ENCODE results near the gene PCNP.
"Not testable (repeated sequence)": the region's sequence is repeated elsewhere in the genome, so short reads cannot be mapped to it uniquely, and the experiment has no call there.

PCNP gene, protein sequence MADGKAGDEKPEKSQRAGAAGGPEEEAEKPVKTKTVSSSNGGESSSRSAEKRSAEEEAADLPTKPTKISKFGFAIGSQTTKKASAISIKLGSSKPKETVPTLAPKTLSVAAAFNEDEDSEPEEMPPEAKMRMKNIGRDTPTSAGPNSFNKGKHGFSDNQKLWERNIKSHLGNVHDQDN
- 105 to 191 (median 189) reads per million in 3 experiments for total RNA-seq

DNA sequence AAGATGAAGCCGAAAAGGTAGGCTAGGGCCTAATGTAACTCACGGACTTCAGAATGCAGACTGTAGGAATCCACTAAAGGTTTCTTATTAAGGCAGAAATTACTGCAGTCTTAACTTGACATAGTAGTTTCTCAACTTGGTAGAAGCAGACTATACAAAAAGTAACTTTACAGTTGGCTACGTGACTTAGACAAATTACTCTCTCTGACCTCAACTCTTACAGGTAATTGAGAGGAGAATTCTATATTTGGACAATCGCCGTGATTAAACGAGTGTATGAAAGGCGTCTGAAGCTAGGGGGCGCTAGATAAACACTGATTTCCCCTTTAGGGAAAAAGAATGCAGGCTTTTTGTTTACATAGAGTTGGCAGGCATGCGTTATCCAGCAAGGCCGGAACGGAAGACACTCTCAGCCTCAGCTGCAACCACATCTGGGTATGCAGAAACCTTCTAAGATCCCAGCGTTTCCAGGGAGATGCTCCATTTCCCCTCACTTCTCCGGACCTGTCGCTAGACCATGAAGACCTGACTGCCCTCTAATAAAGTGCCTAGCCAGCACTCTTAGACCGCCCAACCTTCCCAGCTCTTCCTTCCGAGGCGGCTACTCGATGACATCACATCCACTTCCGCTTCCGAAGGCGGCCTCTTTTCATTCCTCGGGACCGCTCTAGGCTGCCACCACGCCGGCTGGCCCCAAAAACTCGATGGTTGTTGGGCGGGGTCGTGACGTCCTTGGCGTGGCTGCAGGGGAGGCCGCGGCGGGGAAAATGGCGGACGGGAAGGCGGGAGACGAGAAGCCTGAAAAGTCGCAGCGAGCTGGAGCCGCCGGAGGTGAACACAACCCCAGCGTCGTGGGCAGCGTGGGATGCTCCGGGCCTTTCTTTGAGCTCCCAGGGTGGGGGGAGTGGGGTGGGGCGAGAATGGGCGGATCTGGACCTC is at the start of gene PCNP:
TSS of gene PCNP (plus strand) at position 732 of the 939 bp plus-strand sequence. CDS start at position 768, 36 bp downstream.
- peak; percentile 98 for DNase-seq

DNA sequence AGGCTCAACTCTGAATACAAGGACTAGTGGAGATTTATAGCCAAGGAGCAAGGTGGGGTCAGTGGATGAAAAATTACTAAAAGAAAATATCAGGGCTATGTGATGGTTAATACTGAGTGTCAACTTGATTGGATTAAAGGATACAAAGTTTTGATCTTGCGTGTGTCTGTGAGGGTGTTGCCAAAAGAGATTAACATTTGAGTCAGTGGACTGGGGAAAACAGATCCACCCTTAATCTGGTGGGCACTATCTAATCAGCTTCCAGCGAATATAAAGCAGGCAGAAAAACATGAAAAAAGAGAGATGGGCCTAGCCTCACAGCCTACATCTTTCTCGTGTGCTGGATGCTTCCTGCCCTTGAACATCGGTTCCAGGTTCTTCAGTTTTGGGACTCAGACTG is 46.5 kb upstream of the PCNP start:
- no peak for DNase-seq

DNA sequence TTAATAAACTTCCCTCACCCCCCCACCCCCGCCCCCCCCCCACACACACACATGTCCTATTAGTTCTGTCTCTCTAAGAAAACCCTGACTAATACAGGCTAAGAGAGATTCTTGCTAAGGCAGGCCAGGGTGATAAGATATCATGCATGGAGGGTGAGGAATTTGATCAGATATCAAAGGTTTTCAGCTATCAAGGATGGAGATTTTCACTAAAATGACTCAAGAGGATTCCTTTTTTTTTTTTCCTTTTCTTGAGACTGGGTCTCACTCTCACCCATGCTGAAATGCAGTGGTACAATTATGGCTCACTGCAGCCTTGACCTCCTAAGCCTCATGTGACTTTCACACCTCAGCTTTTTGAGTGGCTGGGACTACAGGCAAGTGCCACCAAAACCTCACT is 46.1 kb upstream of the PCNP start:
- DNase-seq: no peak

DNA sequence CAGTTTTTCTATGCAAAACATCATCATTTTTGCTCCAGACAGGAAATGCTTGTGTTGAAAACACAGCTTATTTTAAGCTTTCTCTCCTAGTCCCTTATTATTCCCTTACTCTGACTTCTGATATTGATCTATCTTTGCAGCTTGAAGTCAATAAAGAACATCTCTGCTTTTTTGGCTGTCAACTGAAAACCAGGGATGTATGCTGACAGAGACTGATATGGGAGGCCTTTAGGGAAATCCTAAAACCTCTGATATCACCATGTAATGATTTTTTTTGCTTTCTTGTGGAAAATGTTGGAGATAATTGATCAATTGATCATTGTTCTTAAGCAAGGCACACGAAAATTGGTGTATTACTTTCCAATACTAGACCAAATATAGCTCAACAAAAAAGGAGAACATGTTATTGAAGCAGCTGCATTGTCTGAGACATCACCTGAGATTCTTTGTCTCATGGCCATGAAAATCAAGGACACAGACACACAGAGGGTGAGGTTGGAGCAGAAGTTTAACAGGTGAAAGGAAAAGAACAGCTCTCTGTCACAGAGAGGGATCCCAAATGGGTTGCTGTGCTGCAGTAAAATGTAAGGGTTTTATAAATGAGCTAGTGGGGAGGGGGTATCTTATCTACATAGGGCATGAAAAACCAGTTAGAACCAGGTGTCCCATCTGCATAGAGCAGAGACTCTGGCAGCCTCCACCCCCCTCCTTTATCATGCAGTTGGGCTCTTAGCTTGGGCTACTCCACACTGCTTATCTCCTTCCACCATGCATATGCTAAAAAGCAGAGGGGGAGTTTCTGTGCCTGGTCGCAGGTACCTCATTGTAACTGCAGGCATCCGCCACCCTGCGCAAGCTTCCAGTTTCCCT is 43.9 kb upstream of the PCNP start:
- no peak for DNase-seq

DNA sequence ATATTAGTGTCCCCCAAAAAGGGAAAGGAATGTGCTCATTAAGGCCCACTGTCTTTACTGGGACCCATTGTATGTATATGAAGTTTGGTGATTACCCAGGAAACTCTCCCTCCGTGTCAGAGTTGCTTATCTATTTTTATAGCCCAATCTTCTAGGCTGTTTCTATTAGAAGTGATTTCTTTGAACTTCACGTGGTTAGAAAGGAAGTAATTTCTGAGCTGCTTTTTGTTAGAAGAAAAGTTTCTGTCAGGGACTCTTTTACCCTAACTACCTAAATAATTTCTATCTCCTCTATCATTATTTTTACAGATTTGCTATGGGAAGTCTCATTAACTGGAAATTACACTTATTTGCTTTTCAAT is 43.3 kb upstream of the PCNP start:
- DNase-seq: peak; percentile 8

DNA sequence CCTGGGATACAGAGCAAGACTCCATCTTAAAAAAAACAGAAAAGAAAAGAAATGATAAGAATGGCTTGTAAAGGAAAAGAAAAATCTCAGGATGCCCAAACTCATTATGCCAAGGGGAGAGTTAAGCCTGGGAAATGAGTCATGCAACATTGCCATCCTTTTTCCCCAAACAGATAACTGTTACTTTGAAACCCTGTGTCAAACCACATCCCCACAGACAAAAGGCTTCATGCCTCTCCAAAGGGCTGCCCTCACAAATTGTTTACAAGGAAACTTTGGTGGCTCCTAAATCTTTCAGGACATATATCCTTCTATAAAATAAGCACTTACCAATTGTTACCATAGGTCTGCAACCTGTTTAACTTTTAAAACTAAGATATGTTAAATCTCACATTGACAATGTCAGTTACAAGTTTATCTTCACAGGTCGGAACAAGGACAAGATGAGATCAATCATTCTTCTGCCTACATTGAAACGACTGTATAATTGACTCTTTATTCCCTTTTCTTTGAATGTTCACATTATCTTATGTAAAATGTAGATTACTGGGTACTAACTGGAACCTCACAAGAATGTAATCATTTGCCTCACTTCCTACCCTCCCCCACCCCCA is 42.4 kb upstream of the PCNP start:
- DNase-seq: peak; percentile 15

DNA sequence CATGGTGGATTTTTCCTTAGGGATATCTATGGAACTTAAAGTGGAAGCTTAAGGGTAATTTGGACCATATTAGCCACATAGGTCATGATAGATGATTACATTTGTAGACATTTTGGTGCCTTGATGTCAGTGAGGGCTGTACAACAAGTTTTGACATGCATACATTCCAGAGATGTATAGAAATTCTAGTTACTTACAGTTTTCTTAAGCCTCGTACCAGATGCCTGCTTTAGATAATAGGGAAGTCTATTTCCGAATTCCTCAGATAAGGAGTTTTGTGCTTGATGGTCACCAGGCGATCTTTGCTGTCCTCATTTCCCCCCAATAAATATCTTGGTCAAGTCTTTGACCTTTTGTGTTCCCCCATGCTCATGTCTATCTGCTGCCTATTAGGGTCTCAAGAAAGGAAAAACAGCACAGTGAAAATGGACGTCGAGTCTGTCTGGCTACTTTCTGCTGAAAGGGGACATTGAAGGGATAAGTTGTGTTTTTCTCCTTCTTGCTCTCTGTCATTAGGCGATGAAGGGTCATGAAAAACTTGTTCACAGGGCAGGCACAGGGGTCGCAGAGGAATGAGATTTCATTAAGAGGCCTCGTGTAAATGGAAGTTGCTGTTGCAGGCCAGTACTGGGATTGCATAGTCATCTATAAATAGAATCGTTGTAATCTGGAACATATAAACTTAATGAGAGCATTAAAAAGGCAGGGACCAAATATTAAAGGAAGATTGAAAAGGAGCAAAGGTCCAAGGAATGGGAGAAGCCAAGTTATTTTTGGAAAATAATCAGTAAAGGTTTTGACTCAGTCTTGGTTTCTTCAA is 41.0 kb upstream of the PCNP start:
- DNase-seq: no peak

DNA sequence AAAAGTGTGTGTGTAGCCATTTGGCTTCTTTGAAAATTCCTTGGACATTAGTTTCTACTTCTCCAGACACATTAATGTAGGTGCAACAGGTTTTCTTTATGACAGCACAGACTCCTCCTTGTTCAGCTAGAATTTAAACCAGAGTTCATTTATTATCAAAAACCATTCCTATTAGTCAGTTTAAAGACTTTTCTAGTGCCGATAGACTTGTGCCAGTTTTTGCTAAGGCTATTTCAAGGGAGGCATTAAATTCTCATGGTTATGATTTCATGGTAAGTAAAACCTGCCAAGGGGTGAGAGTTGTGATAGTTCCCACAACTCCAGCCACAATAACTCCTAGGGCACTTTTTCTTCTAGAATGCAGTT is 40.4 kb upstream of the PCNP start:
- DNase-seq: no peak

DNA sequence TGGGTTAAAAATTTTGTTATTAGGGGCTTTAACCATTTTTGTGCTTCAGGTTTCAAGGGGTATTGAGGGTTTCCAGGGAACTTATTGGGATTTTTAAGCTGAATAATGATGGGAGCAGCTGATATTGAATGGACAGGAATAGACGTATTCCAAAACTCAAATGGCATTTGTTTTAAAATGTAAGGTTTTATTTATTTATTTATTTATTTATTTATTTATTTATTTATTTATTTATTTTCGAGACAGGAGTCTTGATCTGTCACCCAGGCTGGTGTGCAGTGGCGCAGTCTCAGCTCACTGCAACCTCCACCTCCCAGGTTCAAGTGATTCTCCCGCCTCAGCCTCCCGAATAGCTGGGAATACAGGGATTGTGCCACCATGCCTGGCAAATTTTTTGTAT is 38.8 kb upstream of the PCNP start:
- DNase-seq: no peak

DNA sequence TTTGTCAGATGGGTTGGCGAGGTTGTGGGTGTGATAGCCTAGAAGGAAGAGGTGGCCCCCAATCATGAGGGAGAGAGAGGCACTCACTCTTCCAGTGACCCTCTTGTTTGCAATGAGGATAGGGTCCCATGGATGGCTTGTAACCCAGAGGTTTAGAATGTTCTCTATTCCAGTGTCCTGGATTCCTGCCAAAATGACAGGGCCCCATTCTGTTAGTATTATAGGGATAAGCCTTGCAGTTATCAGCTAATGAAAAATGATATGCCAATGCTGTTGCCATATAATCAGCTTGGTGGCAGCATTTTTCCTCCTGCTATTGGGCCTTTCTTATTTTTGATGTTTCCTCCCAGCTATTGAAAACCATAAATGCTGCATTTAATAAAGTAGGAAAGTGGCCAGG is 37.7 kb upstream of the PCNP start:
- DNase-seq: no peak

DNA sequence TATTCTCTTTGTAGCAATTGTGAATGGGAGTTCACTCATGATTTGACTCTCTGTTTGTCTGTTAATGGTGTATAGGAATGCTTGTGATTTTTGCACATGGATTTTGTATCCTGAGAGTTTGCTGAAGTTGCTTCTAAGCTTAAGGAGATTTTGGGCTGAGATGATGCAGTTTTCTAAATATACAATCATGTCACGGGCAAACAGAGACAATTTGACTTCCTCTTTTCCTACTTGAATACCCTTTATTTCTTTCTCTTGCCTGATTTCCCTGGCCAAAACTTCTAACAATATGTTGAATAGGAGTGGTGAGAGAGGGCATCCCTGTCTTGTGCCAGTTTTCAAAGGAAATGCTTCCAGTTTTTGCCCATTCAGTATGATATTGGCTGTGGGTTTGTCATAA is 37.0 kb upstream of the PCNP start:
- not testable (repeated sequence) for DNase-seq

DNA sequence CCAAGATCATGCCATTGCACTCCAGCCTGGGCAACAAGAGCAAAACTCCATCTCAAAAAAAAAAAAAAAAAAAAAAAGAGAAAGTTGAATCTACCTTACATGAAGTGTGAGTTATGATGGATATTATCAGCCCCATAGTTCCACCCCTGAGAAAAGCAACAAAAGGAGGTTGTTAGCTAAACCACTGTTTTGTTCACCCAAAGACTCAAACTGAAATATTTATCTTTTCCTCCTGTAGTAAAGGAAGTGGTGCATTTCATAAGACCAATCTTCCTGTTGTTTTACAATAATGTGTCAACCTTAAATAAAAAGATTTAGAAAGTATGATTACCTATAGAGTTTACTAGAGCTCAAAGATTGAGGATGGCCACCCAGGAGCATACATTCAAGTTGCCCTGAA is 31.0 kb upstream of the PCNP start:
- DNase-seq: peak; percentile 34

DNA sequence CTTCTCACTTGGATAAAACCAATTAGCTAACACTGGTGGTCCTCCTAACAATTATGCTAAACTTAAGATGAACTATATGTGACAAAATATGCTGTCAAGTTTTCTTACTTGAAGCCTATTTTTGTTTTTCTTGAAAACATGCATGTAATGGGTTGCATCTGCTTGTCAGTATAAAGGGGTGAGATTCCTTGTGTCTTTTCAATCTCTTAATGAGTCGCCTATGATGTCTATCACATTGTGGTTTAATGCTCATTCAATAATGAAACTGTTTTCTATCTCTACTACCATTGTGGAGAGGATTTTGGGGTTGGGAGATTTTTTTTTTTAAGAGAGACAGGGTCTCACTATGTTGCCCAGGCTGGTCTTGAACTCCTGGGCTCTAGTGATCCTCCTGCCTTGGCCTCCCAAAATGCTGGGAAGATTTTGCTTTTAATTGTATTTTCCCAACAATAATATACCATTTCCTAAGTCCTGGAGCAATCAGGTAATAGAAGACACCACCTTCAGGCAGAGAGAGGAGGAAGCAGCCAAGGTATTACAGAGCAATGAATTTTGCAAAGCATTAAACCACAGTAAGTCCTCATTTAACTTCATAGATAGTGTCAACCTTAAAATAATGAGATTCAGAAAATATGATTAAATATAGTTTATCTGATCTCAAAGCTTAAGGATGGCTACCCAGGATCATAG is 29.7 kb upstream of the PCNP start:
- DNase-seq: peak; percentile 14

DNA sequence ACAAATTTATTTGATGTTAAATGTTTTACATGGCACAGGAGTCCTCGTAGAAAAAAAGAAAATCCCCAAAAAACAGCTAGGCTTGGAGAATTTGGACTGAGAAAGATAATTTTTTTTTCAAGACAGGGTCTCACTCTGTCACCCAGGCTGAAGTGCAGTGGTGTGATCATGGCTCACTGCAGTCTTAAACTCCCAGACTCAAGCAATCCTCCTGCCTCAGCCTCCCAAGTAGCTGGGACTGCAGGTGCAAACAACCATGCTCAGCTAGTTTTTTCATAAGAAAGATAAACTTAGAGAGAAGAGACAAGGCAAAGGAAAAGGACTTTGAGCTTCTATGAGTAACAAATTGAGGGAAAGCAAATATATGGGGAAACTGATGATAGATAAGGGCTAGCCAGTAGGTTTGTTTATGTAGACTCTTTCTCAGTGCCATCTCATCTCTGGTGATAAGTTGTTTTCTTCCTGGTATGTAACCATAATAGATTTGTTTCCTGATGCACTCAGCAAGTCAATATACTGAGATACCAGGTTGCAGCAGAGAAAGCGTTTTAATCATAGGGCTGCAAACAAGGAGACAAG is 25.4 kb upstream of the PCNP start:
- DNase-seq: no peak

DNA sequence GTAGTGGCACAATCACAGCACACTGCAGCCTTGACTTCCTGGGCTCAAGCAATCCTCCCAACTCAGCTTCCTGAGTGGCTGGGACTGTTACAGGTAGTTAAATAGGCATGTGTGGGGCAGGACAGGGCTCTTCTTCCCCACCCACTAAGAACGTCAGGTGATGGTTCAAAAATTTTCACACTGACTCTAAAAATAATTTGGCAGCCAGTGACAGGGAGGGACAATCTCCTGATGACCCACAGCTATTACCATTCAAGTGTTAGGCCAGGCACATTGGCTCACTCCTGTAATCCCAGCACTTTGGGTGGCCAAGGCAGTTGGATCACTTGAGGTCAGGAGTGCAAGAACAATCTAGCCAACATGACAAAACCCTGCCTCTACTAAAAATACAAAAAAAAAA is 24.5 kb upstream of the PCNP start:
- no peak for DNase-seq

DNA sequence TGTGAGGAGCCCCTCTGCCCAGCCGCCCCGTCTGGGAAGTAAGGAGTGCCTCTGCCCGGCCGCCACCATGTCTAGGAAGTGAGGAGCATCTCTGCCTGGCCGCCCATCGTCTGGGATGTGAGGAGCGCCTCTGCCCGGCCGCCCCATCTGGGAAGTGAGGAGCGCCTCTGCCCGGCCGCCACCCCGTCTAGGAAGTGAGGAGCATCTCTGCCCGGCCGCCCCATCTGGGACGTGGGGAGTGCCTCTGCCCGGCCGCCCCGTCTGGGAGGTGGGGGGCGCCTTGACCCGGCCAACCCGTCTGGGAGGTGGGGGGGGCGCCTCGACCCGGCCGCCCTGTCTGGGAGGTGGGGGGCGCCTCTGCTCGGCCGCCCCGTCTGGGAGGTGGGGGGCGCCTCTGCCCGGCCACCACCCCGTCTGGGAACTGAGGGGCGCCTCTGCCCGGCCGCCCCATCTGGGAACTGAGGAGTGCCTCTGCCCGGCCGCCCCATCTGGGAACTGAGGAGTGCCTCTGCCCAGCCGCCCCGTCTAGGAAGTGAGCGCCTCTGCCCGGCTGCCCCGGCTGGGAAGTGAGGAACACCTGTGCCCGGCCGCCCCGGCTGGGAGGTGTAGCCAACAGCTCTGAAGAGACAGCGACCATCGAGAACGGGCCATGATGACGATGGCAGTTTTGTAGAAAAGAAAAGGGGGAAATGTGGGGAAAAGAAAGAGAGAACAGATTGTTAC is 22.5 kb upstream of the PCNP start:
- DNase-seq: not testable (repeated sequence)

DNA sequence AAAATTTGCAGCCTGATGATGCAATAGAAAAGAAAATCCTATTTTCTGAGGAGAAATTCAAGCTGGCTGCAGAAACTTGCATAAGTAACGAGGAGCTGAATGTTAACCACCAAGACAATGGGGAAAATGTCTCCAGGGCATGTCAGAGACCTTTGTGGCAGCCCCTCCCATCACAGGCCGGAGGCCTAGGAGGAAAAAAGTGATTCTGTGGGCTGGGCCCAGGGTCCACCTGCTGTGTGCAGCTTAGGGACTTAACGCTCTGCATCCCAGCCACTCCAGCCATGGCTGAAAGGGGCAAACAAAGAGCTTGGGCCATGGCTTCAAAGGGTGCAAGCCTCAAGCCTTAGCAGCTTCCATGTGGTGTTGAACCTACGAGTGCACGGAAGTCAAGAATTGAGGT is 20.6 kb upstream of the PCNP start:
- DNase-seq: not testable (repeated sequence)

DNA sequence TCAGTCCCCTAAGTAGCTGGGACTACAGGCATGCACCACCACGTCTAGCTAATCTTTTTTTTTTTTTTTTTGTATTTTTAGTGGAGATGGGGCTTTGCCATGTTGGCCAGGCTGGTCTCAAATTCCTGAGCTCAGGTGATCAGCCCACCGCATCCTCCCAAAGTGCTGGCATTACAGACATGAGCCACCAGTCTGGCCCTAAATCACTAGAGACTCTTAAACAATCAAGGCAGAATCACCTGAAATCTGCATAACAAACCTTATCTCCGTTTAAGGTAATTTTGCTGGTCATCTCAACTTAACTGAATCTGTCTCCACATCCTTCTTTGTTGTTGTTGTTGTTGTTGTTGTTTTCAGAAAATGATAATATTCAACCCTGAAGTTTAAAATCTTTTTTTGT is 17.9 kb upstream of the PCNP start:
- no peak for DNase-seq

DNA sequence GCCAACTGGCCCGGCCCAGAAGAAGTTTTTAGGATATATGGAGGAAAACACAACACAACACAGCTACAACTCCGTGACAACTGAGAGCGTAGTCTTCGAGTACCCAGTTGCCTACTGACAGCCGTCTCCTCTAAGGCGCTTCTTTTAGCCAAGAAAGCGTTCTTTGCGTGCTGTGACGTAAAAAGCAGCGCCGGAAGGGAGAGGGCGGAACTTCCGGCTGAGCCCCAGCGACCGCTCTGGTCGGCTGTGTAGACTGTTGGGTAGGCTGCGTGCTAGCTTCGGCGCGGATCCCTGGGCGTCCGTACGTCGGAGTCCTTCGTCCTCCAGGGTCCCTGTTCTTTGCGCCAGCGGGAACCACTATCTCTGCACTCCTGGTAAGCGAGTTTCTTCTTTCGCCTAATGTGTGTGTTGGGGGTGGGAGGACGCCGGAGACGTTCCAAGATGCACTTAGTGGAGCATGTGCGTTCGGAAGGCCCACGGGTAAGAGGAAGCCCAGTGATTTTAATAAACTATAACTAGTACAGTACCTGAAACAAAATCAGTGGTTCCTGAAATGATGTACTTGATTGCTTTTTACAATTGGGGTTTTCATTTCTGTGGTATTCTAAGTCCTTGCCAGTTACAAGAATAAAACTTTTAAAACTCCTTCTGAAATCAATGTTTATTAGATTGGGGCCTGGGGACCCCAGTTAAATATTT is 12.2 kb upstream of the PCNP start, which contains the start of gene TRMT10C:
TSS of gene TRMT10C (plus strand) at position 239 of the 699 bp plus-strand sequence. CDS start 2,914 bp downstream, outside the sequence.
- DNase-seq: peak; percentile 90
